Stimulated activated CD4-positive, alpha-beta T cell treated with anti-CD3 and anti-CD28 coated beads, Interleukin-1b, Interleukin-23, amount 100 ng/mL, for 1 hour (primary cell): Measurements from ENCODE around the gene TNNI3.
"Not testable (repeated sequence)": the region's sequence is repeated elsewhere in the genome, so short reads cannot be mapped to it uniquely, and the experiment has no call there.

Experiments used
- DNase-seq, 2 donors: peaks; one replicate each; pipeline ENCODE4 v3.0.0-alpha.2; 2020; ENCODE audit warnings: low read depth in 2 of 2

TNNI3 gene

GRCh38 chr19:55113570-55114039 is 43.9 kb downstream of the TNNI3 start:
- DNase-seq, result no peak

GRCh38 chr19:55112777-55113569 is 44.6 kb downstream of the TNNI3 start:
- no peak for DNase-seq

- DNase-seq, result no peak
These were observed 45.2 kb downstream of the TNNI3 start for GRCh38 chr19:55112246-55112776.

GRCh38 chr19:55111238-55111831 is 46.2 kb downstream of the TNNI3 start:
- no peak for DNase-seq

GRCh38 chr19:55109527-55110291 is 47.8 kb downstream of the TNNI3 start:
- DNase-seq, result no peak

- not testable (repeated sequence) for DNase-seq
These were observed 50.3 kb downstream of the TNNI3 start for GRCh38 chr19:55107252-55107651.

GRCh38 chr19:55106591-55106990 is 50.9 kb downstream of the TNNI3 start:
- no peak for DNase-seq

- no peak for DNase-seq
These were observed 52.3 kb downstream of the TNNI3 start for GRCh38 chr19:55105237-55105636.

- no peak for DNase-seq
These were observed 54.3 kb downstream of the TNNI3 start for GRCh38 chr19:55103190-55103589.
